Right lobe of liver (tissue), 4 donors: Measurements from ENCODE around the gene NBEA.

ENCODE experiments used
- POLR2A ChIP-seq: fragments of 450-650 bp; IDR thresholded peaks from one replicate; pipeline ENCODE4 v1.6.1; 2017; ENCODE audit warnings: antibody characterized with exemption, mild to moderate bottlenecking
- TF ChIP-seq, protein P1 (sequence below), 4 donors: fragments of 200-600 bp in 3 of 4; fragments of 450-650 bp in 1 of 4; IDR thresholded peaks; one replicate each; pipeline versions ENCODE4 v1.5.1 to v1.8.0; 2016 to 2022; ENCODE audit warnings: antibody characterized with exemption in 4 of 4, mild to moderate bottlenecking in 2 of 4
- donor health status: DM: no; HTN: no; CAD: no.
- donor health status: DM: no; HTN: no; CAD: no.
- donor health status: DM: no; HTN: yes; CAD: no.

DNA sequence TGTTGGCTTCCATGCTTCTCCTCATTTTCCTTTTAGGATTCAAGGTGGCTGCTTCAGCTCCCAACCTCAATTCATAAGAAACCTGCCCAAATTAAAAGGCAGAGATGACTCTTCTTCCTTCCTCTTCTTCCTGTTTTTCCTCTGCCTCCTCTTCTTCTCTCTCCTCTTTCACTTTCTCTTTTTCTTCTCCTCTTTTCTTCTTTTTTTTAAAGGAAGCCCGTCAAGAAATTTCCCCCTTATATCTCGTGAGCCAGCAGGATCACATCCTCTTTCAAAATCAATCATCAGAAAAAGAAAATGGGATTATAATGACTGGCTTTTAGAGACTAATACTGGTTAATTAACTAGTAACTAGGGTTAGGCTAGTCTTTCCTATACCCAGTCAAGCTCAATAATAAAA is 220.3 kb downstream of the NBEA start:
- TF ChIP-seq, protein P1, sequence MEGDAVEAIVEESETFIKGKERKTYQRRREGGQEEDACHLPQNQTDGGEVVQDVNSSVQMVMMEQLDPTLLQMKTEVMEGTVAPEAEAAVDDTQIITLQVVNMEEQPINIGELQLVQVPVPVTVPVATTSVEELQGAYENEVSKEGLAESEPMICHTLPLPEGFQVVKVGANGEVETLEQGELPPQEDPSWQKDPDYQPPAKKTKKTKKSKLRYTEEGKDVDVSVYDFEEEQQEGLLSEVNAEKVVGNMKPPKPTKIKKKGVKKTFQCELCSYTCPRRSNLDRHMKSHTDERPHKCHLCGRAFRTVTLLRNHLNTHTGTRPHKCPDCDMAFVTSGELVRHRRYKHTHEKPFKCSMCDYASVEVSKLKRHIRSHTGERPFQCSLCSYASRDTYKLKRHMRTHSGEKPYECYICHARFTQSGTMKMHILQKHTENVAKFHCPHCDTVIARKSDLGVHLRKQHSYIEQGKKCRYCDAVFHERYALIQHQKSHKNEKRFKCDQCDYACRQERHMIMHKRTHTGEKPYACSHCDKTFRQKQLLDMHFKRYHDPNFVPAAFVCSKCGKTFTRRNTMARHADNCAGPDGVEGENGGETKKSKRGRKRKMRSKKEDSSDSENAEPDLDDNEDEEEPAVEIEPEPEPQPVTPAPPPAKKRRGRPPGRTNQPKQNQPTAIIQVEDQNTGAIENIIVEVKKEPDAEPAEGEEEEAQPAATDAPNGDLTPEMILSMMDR (IDR thresholded peaks at IDR 0.05), result no peak
- TF ChIP-seq POLR2A, result no peak
